ENCODE results near the gene GPR142. TPM values are rescaled to one million over a fixed set of nuclear protein-coding genes. Genes with fewer than 3 reads are reported as not detected.

The GPR142 gene
- total and polyA plus RNA-seq, 2 donors from 2014 or later = not detected

GRCh38 chr17:74419928-74420411 lies 52.7 kb downstream of the GPR142 start:
- Histone ChIP-seq H3K9me3 (ENCODE audit: control insufficient read depth in 2 of 3, insufficient read depth in 1 of 3, low read length in 3 of 3) (no peaks in the 10 kb centered on the region), H3K36me3 (ENCODE audit: control insufficient read depth in 2 of 3, insufficient read depth in 3 of 3, low read length in 3 of 3) (no peaks in the 10 kb centered on the region), H3K9ac (ENCODE audit: low read length in 3 of 3) (no peak overlapping the region), H3K27ac (ENCODE audit: low read depth in 2 of 2, low read length in 2 of 2) (no peak overlapping the region), H3K4me1 (ENCODE audit: control insufficient read depth in 2 of 3, insufficient read depth in 2 of 3, low read depth in 1 of 3, low read length in 3 of 3) (peaks cover 0 to 6% (median 4%) of the 10 kb centered on the region in 3 donors), H3K27me3 (ENCODE audit: control insufficient read depth, insufficient read depth, low read length) (no peaks in the 10 kb centered on the region), H3K4me3 (ENCODE audit: low read length in 3 of 3) (no peak overlapping the region)
- DNase-seq (no peak), FAIRE-seq (no peak)
- no peak for TF ChIP-seq CTCF (IDR thresholded peaks at IDR 0.05; ENCODE audit: borderline replicate concordance, extremely low read depth, insufficient read depth)
- intact Hi-C loops (cut with DNase I) = no loop called here

Other genes starting within 250 kb of the GPR142 start
- 664 TPM for gene RPL38, start 163.8 kb upstream of the GPR142 start, total RNA-seq
- 1,966 TPM for gene RPL38, start 163.8 kb upstream of the GPR142 start, polyA plus RNA-seq (ENCODE audit: insufficient read depth, low read depth, low replicate concordance)
- gene TTYH2, start 153.9 kb upstream of the GPR142 start, total RNA-seq = 7.1 TPM
- 2.4 TPM for gene TTYH2, start 153.9 kb upstream of the GPR142 start, polyA plus RNA-seq (ENCODE audit: insufficient read depth, low read depth, low replicate concordance)
- 0.22 TPM for gene DNAI2, start 93.3 kb upstream of the GPR142 start, total RNA-seq
- not detected for gene DNAI2, start 93.3 kb upstream of the GPR142 start, polyA plus RNA-seq (ENCODE audit: insufficient read depth, low read depth, low replicate concordance)
- gene KIF19, start 41.3 kb upstream of the GPR142 start, total RNA-seq = 0.85 TPM
- not detected for gene KIF19, start 41.3 kb upstream of the GPR142 start, polyA plus RNA-seq (ENCODE audit: insufficient read depth, low read depth, low replicate concordance)
- not detected for gene BTBD17, start 5.6 kb upstream of the GPR142 start, total RNA-seq
- not detected for gene BTBD17, start 5.6 kb upstream of the GPR142 start, polyA plus RNA-seq (ENCODE audit: insufficient read depth, low read depth, low replicate concordance)
- 358 TPM for gene GPRC5C, start 64.6 kb downstream of the GPR142 start, total RNA-seq
- gene GPRC5C, start 64.6 kb downstream of the GPR142 start, polyA plus RNA-seq (ENCODE audit: insufficient read depth, low read depth, low replicate concordance) = 242 TPM
- gene CD300A, start 99.1 kb downstream of the GPR142 start, total RNA-seq = 8.2 TPM
- gene CD300A, start 99.1 kb downstream of the GPR142 start, polyA plus RNA-seq (ENCODE audit: insufficient read depth, low read depth, low replicate concordance) = 3.1 TPM
- 0.91 TPM for gene CD300LB, start 164.0 kb downstream of the GPR142 start, total RNA-seq
- gene CD300LB, start 164.0 kb downstream of the GPR142 start, polyA plus RNA-seq (ENCODE audit: insufficient read depth, low read depth, low replicate concordance) = not detected
- gene CD300C, start 178.6 kb downstream of the GPR142 start, total RNA-seq = 4.2 TPM
- gene CD300C, start 178.6 kb downstream of the GPR142 start, polyA plus RNA-seq (ENCODE audit: insufficient read depth, low read depth, low replicate concordance) = 0.34 TPM
- gene CD300H, start 200.0 kb downstream of the GPR142 start, total RNA-seq = 2.0 TPM
- not detected for gene CD300H, start 200.0 kb downstream of the GPR142 start, polyA plus RNA-seq (ENCODE audit: insufficient read depth, low read depth, low replicate concordance)
- not detected for gene CD300LD, start 224.8 kb downstream of the GPR142 start, total RNA-seq
- gene CD300LD, start 224.8 kb downstream of the GPR142 start, polyA plus RNA-seq (ENCODE audit: insufficient read depth, low read depth, low replicate concordance) = not detected

Measured in kidney (tissue), 14 donors.